GM19452 (cell line): Measurements from ENCODE around the gene MACROD2.
"Not testable (repeated sequence)": the region's sequence is repeated elsewhere in the genome, so short reads cannot be mapped to it uniquely, and the experiment has no call there.

Experiments used
- ATAC-seq: cut with Tn5 transposase; IDR thresholded peaks from one replicate; pipeline ENCODE4 v1.9.1; 2021; ENCODE audit not compliant: unreplicated experiment

Gene MACROD2

DNA sequence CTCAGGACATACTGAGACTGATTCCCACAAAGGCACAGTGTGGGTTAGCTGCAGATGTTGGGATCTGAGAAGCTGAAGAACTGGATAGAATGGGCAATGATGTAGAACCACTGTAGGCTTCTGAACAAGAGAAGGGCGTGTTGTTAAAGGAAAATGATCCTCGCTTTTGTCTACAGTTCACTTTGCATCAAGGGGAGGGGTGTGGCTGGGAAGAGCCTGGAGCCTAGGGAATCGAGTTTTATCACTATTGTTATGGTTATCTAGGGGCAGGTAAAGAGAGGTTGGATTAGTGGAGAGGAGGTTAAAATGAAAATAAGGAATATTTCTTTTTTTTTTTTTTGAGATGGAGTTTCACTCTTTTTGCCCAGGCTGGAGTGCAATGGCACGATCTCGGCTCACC, 1809.8 kb downstream of the MACROD2 start:
- no peak for ATAC-seq

DNA sequence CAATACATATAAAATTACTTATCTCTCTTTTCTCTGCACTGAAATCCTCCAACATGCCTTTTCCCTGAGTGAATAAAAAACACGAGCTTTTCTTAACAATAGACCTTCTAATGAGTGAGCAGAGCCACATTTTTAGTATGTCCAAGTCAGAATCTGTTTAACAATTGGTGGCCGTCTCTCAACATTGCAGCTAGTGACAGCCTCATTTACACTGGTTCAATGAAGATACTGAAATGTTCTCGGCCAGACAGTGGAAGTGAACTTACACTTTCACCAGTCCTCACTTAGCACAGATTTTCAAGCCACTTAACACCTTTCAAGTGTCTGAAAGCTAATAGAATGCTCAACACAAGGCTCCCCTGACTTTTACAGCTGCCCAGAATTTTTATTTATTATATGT, 1810.8 kb downstream of the MACROD2 start:
- no peak for ATAC-seq

- ATAC-seq: no peak
Measured at GRCh38 chr20:15807271-15807670, 1812.0 kb downstream of the MACROD2 start.

DNA sequence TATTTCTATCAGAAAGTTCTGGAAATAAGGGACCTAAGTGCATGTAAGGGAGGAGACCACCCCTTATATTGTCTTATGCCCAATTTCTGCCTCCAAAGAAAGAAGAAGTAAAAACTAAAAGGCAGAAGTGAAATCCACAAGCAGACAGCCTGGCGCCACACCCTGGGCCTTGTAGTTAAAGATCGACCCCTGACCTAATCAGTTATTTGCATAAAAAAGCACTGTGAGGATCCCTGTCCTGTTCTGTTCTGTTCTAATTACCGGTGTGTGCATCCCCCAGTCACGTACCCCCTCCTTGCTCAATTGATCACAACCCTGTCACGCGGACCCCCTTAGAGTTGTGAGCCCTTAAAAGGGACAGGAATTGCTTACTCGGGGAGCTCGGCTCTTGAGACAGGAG, 1812.5 kb downstream of the MACROD2 start:
- ATAC-seq: not testable (repeated sequence)

- no peak for ATAC-seq
Measured at GRCh38 chr20:15811951-15812350, 1816.6 kb downstream of the MACROD2 start.

- ATAC-seq: no peak
Measured at GRCh38 chr20:15812696-15813095, 1817.4 kb downstream of the MACROD2 start.

GRCh38 chr20:15814360-15814759, 1819.0 kb downstream of the MACROD2 start:
- no peak for ATAC-seq

DNA sequence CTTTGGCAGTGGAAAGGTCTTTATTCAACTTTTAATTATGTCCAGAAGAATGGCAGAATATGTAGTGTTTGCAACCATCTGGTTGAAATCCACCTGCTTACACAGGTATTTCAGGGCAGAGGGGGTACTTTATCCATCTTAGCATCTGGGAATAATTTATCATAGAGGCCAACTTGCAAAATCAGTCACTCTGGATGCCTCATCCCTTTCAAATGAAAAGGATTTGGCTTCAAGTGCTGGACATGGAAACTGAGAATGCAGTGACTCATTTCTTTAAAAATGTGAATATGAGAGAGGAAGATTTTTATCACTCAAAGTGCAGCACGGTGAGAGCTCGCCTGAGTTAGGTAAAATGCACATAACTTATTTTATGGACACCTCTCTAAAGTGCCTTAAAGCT, 1819.6 kb downstream of the MACROD2 start:
- no peak for ATAC-seq

DNA sequence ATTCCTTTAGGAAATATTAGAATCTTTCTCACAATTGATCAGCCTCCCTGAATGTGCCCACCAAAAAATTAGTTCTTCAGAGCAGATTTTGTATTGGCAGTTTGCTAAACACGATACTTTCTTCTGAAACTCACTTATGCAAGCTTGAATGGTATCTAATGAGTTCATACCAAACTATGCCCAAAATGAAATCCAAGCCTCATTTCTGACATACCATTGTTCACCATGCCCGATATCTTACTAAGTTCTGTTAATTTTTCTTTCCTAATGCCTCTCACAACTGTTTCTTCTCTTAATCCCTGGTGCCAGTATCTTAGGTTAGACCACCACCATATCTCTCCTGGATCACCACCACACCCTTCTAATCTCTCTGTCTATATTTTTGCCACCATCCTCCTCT, 1822.0 kb downstream of the MACROD2 start:
- ATAC-seq: no peak

- no peak for ATAC-seq
Measured at GRCh38 chr20:15818651-15819071, 1823.3 kb downstream of the MACROD2 start.

DNA sequence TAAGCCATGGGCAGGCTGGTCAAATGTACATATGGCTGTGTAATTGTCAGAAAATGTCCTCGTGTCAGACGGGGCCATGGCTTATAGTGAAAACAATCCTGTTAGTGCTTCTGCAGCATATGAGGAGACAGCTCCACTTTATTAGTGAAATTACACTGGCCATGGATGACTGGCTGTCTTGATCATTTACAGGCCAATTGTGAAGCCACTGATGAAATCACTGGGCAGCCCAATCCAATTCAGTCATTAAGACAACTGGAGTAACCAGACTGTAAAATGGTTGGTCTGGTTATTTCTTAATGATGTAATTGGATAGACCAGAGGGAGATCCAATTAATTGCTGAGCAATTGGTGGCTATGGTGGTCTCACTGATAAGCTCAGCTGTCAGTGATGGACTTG, 1828.4 kb downstream of the MACROD2 start:
- ATAC-seq: no peak

DNA sequence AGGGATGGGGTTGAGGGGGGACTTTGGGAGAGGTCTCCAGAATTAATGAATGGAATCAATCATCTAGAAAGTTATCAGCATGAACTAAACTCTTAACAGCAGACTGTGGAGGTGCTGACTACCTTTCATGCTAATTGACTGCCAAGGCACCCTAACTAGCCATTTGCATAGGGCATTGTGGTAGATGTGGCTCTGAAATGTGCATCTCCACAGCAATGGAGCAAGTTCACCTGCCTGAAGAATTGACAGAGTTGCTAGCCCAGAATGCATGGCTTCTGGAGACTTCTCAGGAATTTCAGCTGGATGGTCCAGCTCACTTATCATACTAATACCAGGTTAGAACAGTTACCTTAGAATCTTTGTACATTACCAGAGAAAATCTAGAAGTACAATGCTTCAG, 1832.3 kb downstream of the MACROD2 start:
- no peak for ATAC-seq

DNA sequence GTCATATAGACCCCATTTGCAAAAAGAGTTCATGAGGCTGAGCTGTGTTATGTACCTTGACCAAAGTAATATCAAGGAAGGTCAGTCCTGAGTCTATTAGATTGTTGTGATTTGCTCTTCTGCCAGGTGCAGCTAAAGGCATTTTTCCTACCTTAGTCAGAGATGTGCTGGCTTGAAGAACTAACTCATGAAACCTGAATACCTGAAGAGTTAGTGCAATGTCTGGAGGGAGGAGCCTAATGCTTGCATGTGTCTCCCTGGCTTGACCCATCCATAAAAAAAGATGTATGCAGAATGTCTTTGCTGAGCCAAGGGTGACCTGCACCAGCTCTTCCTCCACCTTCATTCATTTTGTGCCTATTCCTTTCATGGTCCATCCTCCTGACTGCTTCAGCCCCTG, 1835.9 kb downstream of the MACROD2 start:
- ATAC-seq: no peak

DNA sequence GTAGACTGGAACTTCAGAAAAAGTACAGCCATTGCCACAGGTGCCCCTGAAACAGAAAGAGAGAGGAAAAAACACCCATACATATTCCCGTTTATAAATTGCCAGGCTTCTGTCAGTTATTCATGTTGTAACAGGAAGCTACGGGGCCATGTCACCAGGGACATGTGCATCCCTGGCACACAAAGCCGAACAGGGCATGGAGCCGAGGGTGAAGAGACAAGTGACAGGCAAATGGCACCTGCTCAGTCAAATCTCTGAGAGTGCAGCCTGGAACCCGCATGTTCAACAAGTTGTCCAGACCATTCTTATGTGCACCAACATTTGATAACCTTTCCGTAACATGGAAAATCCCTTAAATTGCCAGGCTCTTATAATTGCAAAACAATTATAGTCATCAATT, 1837.2 kb downstream of the MACROD2 start:
- ATAC-seq: no peak

DNA sequence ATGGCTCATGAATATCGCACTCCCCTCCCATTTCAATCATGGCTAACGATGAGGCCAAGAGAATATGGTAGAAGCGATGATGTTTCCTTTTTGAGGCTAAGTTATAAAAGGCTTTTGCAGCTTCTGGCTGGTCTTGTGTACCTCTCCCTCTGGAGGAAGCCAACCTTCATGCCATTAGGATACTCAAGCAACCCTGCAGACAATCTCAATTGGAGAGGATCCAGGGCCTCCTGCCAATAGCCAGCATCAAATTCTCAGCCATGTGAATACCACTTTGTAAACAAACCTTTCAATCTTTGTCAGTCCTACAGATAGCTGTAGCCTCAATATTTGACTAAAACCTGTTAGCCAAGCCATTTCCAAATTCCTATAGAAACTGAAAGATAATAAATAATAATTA, 1839.5 kb downstream of the MACROD2 start:
- no peak for ATAC-seq

- no peak for ATAC-seq
Measured at GRCh38 chr20:15835811-15836210, 1840.5 kb downstream of the MACROD2 start.

DNA sequence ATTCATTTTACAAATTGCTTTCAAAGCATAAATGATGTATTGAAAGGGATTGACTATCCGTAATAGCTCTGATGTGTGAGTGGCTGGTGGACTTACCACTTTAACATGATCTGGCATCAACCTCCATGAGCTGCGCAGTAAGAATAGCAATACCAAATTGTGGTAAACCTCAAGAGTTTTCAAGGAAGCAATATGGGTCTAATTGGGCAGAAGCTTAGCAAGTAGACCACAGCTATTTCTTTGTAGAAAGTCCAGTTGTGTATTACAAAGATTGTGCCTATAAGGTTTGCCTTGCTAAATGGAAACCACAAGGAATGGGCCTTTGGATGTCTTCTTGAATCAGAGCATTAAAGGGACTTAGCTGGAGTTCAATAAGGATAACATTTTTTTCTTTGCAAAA, 1841.3 kb downstream of the MACROD2 start:
- no peak for ATAC-seq

DNA sequence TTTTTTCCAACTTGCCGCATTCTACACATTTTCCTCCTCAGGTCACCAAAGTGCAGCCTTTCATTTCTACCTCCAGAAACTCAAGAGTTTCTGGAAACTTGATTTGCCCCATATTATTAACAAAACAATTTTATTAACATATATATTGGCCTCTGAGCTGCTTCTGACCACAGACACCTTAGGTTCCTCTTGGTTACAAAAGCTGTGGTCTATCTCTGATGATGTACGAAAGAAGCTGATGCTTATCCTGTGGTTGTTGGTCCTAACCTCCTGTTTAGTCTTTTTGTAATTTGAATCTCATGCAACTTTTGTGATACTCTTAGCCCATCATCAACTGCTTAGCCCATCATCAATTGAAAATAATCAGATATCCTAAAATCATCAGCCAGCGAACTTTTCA, 1842.2 kb downstream of the MACROD2 start:
- no peak for ATAC-seq

DNA sequence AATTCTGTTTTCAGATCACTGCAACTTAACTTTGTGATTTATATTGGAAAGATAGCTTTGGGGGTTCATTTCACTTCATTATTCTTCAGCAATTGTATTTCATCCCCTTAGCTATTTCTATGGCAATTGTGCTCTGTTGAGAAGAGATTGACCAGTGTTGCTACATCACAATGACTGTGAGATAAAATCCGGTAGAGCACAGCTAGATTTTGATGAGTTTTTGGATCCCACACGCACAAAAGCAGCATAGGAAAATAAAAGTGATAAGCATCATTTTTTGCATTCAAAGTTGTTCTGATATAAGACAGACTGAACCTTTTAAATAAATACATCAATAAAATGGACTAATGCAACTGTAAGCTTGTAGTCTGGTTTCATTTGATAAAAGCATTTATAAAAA, 1843.2 kb downstream of the MACROD2 start:
- no peak for ATAC-seq

DNA sequence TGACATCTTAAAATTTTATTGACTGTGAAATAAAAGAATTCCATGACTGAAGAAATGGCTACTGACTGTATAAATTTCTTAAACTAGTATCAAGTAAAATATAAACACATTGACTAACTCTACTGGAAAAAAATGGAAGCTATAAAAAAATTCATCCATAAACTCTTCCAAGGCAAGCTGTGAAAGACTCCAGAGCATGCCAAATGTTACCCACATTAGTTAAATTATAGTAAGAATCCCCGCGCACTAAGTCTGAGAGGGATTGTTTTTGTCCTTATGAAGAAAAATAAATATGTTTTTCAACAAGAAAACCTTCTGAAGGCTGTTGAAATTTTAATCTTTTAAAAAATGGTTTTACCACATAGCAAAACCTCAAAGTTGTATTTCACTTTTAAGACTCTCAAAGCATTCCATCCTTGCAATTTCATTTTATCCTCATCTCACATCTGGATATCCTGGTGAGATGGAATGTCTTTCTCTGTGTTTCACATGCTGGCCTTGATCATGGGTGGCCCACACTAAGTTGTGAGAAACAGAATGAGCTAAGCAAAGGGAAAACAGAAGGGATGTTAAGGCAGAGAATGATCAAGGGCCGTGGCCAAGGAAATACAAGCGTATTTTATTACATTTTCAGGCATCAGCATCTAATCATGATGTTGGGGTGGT, 1845.5 kb downstream of the MACROD2 start:
- no peak for ATAC-seq

DNA sequence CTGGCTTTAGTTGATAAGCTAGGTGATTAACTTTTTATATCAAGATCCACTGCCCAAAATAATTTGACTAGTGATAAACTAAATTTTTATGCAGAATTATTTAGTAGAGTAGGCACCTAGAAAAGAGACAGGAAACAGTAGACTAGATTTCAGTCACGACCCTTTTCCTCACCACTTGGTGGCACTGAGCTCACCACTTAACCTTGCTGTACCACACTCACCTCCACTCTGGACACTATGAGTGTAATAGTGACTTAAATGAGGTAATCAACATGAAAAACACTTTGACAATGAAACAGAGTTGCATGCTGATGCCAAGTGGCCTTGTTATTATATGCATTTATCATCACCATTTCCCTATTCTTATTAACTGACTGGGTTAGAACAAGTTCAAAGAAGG, 1847.6 kb downstream of the MACROD2 start:
- ATAC-seq: no peak

GRCh38 chr20:15843777-15844176, 1848.5 kb downstream of the MACROD2 start:
- ATAC-seq: no peak

DNA sequence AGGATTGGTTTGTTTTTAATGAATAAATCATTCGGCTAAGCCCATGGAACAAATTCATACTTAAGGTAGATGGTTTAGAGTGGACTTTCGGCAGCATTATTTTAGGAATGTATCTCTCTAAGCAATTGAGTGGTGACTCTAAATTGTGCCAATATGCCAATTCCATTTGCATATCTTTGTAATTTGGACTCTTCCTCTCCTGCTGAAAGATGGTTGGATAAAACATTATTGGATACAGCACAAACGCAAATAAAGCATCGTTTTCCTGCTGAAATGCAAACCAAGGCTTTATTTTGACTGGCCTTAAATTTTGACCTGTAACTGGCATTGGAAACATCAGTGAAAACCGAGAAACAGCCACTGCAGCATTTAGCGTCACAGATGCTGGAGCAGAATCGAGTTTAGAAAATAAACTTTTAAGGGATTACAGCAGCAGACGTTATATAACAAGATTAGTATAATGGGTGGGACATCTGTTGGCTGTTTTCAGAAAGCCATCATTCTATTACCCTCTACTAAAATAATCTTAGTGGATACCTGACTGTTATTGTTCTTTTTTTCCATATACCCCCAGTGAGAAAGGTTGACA, 1852.0 kb downstream of the MACROD2 start:
- ATAC-seq: no peak
